ENCODE data around the gene ABCB9. TPM values are rescaled to one million over a fixed set of nuclear protein-coding genes. Genes with fewer than 3 reads are reported as not detected.

The ABCB9 gene
- total RNA-seq, 1 experiment from 2014 or later = 4.6 TPM

DNA sequence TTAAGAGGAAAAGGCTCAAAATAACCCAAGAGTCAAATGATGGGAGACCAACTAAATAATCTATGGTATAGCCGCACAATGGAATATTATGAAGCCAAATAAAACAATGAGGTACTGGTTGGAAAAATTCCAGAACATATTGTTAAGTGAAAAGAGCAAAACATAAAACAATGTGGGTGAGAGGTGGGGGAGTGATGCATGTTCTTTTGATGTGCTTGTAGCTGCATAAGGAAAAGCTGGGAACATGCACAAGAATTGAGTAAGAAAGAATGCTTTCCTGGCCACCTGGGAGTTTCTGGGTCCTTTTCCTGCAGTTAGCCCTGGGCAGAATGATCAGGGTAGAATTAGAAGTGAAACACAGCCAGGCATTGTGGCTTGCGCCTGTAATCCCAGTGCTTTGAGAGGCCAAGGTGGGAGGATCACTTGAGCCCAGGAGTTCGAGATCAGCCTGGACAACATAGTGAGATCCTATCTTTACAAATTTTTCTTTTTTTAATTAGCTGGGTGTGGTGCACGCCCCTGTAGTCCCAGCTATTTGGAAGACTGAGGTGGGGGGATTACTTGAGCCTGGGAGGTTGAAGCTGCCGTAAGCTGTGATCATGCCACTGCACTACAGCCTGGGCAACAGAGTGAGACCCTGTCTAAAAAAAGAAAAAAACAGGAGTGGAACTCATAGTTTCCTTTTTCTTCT, 7.9 kb downstream of the ABCB9 start:
- Histone ChIP-seq H2BK12ac (ENCODE audit: insufficient read length, low read depth, low read length) (no peak overlapping the region), H2BK15ac (ENCODE audit: low read depth, low read length) (no peak overlapping the region), H2AFZ (ENCODE audit: low read length) (no peak overlapping the region), H2BK20ac (ENCODE audit: low read depth, low read length, poor library complexity, severe bottlenecking) (no peak overlapping the region), H3K79me2 (ENCODE audit: insufficient read depth, low read length) (no peaks in the 10 kb centered on the region), H3K18ac (ENCODE audit: insufficient read length, low read depth, low read length) (no peak overlapping the region), H4K8ac (replicated peaks; ENCODE audit: insufficient read length, low read depth, low read length) (no peak overlapping the region), H4K20me1 (ENCODE audit: control insufficient read depth, insufficient read depth, insufficient read length) (no peaks in the 10 kb centered on the region), H3K9ac (ENCODE audit: extremely low read depth, insufficient read length, low read length) (no peak overlapping the region), H4K5ac (ENCODE audit: insufficient read length, low read depth, low read length) (no peak overlapping the region), H4K91ac (ENCODE audit: insufficient read length, low read depth, low read length) (no peak overlapping the region), H3K27ac (ENCODE audit: insufficient read length, low read depth, low read length) (no peak overlapping the region), H2BK120ac (ENCODE audit: low read depth, low read length, poor library complexity, severe bottlenecking) (no peak overlapping the region), H3K23me2 (ENCODE audit: insufficient read length, low read depth, low read length, poor library complexity, severe bottlenecking) (no peaks in the 10 kb centered on the region), H3K27me3 (ENCODE audit: insufficient read depth, low read length) (no peaks in the 10 kb centered on the region), H3K4me2 (ENCODE audit: insufficient read depth, insufficient read length, low read length) (no peak overlapping the region), H2AK5ac (ENCODE audit: insufficient read length, low read length) (no peak overlapping the region), H3K79me1 (ENCODE audit: insufficient read depth, low read depth, low read length, poor library complexity, severe bottlenecking) (no peaks in the 10 kb centered on the region), H3K56ac (ENCODE audit: insufficient read length, low read depth, low read length) (no peak overlapping the region), H3K23ac (ENCODE audit: insufficient read length, low read depth, low read length) (no peak overlapping the region), H2BK5ac (ENCODE audit: insufficient read length, low read length) (no peak overlapping the region), H3K14ac (ENCODE audit: insufficient read depth, low read length) (no peak overlapping the region), H3K4ac (ENCODE audit: low read depth, low read length) (no peak overlapping the region), H3K4me1 (ENCODE audit: insufficient read depth, low read length) (no peaks in the 10 kb centered on the region), H3K9me3 (ENCODE audit: control insufficient read depth, low read depth, low read length) (no peaks in the 10 kb centered on the region), H3T11ph (ENCODE audit: low read length) (no peak overlapping the region)
- DNase-seq = no peak
- TF ChIP-seq, protein P1, sequence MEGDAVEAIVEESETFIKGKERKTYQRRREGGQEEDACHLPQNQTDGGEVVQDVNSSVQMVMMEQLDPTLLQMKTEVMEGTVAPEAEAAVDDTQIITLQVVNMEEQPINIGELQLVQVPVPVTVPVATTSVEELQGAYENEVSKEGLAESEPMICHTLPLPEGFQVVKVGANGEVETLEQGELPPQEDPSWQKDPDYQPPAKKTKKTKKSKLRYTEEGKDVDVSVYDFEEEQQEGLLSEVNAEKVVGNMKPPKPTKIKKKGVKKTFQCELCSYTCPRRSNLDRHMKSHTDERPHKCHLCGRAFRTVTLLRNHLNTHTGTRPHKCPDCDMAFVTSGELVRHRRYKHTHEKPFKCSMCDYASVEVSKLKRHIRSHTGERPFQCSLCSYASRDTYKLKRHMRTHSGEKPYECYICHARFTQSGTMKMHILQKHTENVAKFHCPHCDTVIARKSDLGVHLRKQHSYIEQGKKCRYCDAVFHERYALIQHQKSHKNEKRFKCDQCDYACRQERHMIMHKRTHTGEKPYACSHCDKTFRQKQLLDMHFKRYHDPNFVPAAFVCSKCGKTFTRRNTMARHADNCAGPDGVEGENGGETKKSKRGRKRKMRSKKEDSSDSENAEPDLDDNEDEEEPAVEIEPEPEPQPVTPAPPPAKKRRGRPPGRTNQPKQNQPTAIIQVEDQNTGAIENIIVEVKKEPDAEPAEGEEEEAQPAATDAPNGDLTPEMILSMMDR (conservative IDR thresholded peaks at IDR 0.05) = no peak
- 0 out of 7 replicates have a peak, but pooled peaks cover 0 to 2% (median 0%) of the 10 kb centered on the region in 3 experiments for H3K36me3 Mint-ChIP-seq (ENCODE audit: insufficient read depth in 1 of 3, low read depth in 3 of 3)
- H3K27me3 Mint-ChIP-seq (ENCODE audit: low read depth) = peaks cover 6% of the 10 kb centered on the region
- no peak overlapping the region for H3K27ac Mint-ChIP-seq
- no CpG with 5 or more reads among the region's 5 CpGs for WGBS (ENCODE audit: extremely low coverage, insufficient read length, low lambda C conversion rate)
- H3K4me3 Mint-ChIP-seq = no peak overlapping the region
- no peaks in the 10 kb centered on the region for H3K9me3 Mint-ChIP-seq
- H3K4me1 Mint-ChIP-seq = no peaks in the 10 kb centered on the region
